SK-N-SH treated with all-trans-retinoic acid at 6 μM for 48 hours (cell line): ENCODE results near the gene PELI3.
"Not testable (repeated sequence)": the region's sequence is repeated elsewhere in the genome, so short reads cannot be mapped to it uniquely, and the experiment has no call there.

Source experiments
- ATAC-seq: fragments of 200-7000 bp; cut with Tn5 transposase; 3 replicates; pipeline ENCODE4 v1.9.1; 2020; ENCODE audit warnings: mild to moderate bottlenecking, moderate library complexity
- ARNTL ChIP-seq: fragments of 450-650 bp; formaldehyde crosslinking; IDR thresholded peaks from 2 replicates; pipeline ENCODE4 v1.5.0; 2020; ENCODE audit warnings: low read depth, mild to moderate bottlenecking, moderate library complexity, borderline replicate concordance
- BACH2 ChIP-seq: fragments of 250-450 bp; sonication (Bioruptor Pico); IDR thresholded peaks from 2 replicates; pipeline ENCODE4 v1.9.0; 2021; ENCODE audit warnings: mild to moderate bottlenecking, borderline replicate concordance
- CSDC2 ChIP-seq: fragments of 250-450 bp; sonication (Bioruptor Pico); IDR thresholded peaks from 2 replicates; pipeline ENCODE4 v1.5.0; 2020; ENCODE audit warnings: mild to moderate bottlenecking, moderate library complexity
- CSRNP3 ChIP-seq: fragments of 250-450 bp; sonication (Bioruptor Pico); IDR thresholded peaks from 2 replicates; pipeline ENCODE4 v1.5.1; 2021; ENCODE audit warnings: mild to moderate bottlenecking, moderate library complexity
- GLIS3 ChIP-seq: fragments of 250-450 bp; sonication (Bioruptor Pico); IDR thresholded peaks from 2 replicates; pipeline ENCODE4 v1.5.0; 2020; ENCODE audit warnings: mild to moderate bottlenecking, moderate library complexity
- OSR1 ChIP-seq: fragments of 250-450 bp; sonication (Bioruptor Pico); IDR thresholded peaks from 2 replicates; pipeline ENCODE4 v1.8.0; 2022; ENCODE audit warnings: moderate library complexity, mild to moderate bottlenecking, inconsistent platforms
- POU6F1 ChIP-seq: fragments of 250-450 bp; sonication (Bioruptor Pico); IDR thresholded peaks from 2 replicates; pipeline ENCODE4 v1.8.0; 2021; ENCODE audit warnings: low read depth, mild to moderate bottlenecking, moderate library complexity, borderline replicate concordance
- PPARA ChIP-seq: fragments of 250-450 bp; sonication (Bioruptor Pico); IDR thresholded peaks from 2 replicates; pipeline ENCODE4 v1.5.0; 2020; ENCODE audit warnings: mild to moderate bottlenecking, borderline replicate concordance
- SNAI2 ChIP-seq: fragments of 250-450 bp; sonication (Bioruptor Pico); IDR thresholded peaks from 2 replicates; pipeline ENCODE4 v1.5.0; 2020; ENCODE audit warnings: mild to moderate bottlenecking, moderate library complexity
- TCF4 ChIP-seq: fragments of 250-450 bp; sonication (Bioruptor Pico); IDR thresholded peaks from 2 replicates; pipeline ENCODE4 v1.8.0; 2021; ENCODE audit warnings: mild to moderate bottlenecking, moderate library complexity, borderline replicate concordance
- TOX ChIP-seq: fragments of 250-450 bp; sonication (Bioruptor Pico); IDR thresholded peaks from 2 replicates; pipeline ENCODE4 v1.8.0; 2021; ENCODE audit warnings: mild to moderate bottlenecking, moderate library complexity, borderline replicate concordance
- TSHZ2 ChIP-seq: fragments of 250-450 bp; sonication (Bioruptor Pico); IDR thresholded peaks from 2 replicates; pipeline ENCODE4 v1.5.0; 2020; ENCODE audit warnings: mild to moderate bottlenecking, moderate library complexity
- ZC3H10 ChIP-seq: fragments of 250-450 bp; sonication (Bioruptor Pico); IDR thresholded peaks from 2 replicates; pipeline ENCODE4 v1.5.1; 2021; ENCODE audit warnings: mild to moderate bottlenecking, moderate library complexity
- ZFP3 ChIP-seq: fragments of 250-450 bp; sonication (Bioruptor Pico); IDR thresholded peaks from 2 replicates; pipeline ENCODE4 v1.5.0; 2020; ENCODE audit warnings: mild to moderate bottlenecking, moderate library complexity
- ZFP30 ChIP-seq: fragments of 450-650 bp; formaldehyde crosslinking; IDR thresholded peaks from 2 replicates; pipeline ENCODE4 v1.5.0; 2022; ENCODE audit warnings: mild to moderate bottlenecking, moderate library complexity
- ZNF565 ChIP-seq: fragments of 450-650 bp; formaldehyde crosslinking; conservative IDR thresholded peaks from 2 replicates; pipeline ENCODE4 v1.5.0; 2020; ENCODE audit warnings: low read depth, mild to moderate bottlenecking, moderate library complexity
- ZNF70 ChIP-seq: fragments of 450-650 bp; formaldehyde crosslinking; IDR thresholded peaks from 2 replicates; pipeline ENCODE4 v1.5.0; 2020; ENCODE audit warnings: mild to moderate bottlenecking, moderate library complexity
- ZNF8 ChIP-seq: fragments of 450-650 bp; formaldehyde crosslinking; IDR thresholded peaks from 2 replicates; pipeline ENCODE4 v1.5.0; 2020; ENCODE audit warnings: mild to moderate bottlenecking, moderate library complexity
- TF ChIP-seq, protein P1 (sequence below): fragments of 250-450 bp; sonication (Bioruptor Pico); IDR thresholded peaks from 2 replicates; pipeline ENCODE4 v1.8.0; 2020; ENCODE audit warnings: mild to moderate bottlenecking, moderate library complexity, borderline replicate concordance
- TF ChIP-seq, protein P2 (sequence below): fragments of 250-450 bp; sonication (Bioruptor Pico); IDR thresholded peaks from 2 replicates; pipeline ENCODE4 v1.5.1; 2020; ENCODE audit warnings: low read depth, mild to moderate bottlenecking, moderate library complexity

PELI3 gene

DNA sequence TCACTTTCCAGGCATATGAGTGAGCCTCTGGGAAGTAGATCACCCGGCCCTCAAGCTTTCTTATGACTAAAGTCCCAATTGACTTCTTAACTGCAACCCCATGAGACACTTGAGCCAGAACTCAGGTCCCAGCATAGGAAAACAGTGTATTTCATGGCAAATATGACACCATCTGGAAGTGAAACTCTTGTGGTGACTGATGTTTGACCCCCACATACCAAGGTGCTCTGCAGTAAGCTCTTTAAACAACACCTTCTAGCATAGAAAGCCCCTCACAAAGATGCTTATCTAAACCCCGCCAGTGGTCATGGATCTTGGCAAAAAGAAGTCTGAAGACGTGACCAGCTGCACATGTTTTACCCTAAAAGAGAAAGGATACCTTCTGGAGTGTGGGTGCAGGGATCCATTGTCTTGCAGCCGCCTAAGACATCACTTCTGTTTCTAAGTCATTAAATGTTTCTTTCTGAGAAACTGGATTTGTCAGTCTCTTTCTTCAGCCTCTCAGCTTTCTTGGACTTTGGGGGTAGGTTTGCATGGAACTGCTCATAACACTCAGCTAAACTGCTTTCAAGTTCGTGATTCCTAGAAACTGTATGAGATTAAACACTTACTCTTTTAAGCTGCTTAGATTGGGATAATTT, 7.4 kb upstream of the PELI3 start:
- ATAC-seq: no peak
- TF ChIP-seq TCF4 (CRISPR knock-in tag) (no peak), ARNTL (CRISPR knock-in tag) (no peak), ZFP30 (no peak), TSHZ2 (no peak), ZNF8 (CRISPR knock-in tag) (no peak), TOX (CRISPR knock-in tag) (no peak), PPARA (CRISPR knock-in tag) (no peak), CSRNP3 (CRISPR knock-in tag) (no peak), ZFP3 (CRISPR knock-in tag) (no peak), POU6F1 (CRISPR knock-in tag) (no peak), GLIS3 (no peak), ZNF565 (no peak)

- TF ChIP-seq CSDC2 (no peak), SNAI2 (CRISPR knock-in tag) (no peak), GLIS3 (no peak), TCF4 (CRISPR knock-in tag) (no peak), ZC3H10 (no peak), ZFP30 (no peak), OSR1 (no peak), POU6F1 (CRISPR knock-in tag) (no peak), ZNF8 (CRISPR knock-in tag) (no peak), ARNTL (CRISPR knock-in tag) (no peak), ZFP3 (CRISPR knock-in tag) (no peak), PPARA (CRISPR knock-in tag) (no peak), BACH2 (CRISPR knock-in tag) (no peak)
- TF ChIP-seq, protein P1, sequence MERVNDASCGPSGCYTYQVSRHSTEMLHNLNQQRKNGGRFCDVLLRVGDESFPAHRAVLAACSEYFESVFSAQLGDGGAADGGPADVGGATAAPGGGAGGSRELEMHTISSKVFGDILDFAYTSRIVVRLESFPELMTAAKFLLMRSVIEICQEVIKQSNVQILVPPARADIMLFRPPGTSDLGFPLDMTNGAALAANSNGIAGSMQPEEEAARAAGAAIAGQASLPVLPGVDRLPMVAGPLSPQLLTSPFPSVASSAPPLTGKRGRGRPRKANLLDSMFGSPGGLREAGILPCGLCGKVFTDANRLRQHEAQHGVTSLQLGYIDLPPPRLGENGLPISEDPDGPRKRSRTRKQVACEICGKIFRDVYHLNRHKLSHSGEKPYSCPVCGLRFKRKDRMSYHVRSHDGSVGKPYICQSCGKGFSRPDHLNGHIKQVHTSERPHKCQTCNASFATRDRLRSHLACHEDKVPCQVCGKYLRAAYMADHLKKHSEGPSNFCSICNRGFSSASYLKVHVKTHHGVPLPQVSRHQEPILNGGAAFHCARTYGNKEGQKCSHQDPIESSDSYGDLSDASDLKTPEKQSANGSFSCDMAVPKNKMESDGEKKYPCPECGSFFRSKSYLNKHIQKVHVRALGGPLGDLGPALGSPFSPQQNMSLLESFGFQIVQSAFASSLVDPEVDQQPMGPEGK (CRISPR knock-in tag): no peak
- ATAC-seq: no peak
Measured at GRCh38 chr11:66462010-66462409, 4.7 kb upstream of the PELI3 start.

GRCh38 chr11:66462911-66463310, 3.8 kb upstream of the PELI3 start:
- TF ChIP-seq TOX (CRISPR knock-in tag) (no peak), ARNTL (CRISPR knock-in tag) (no peak), ZNF565 (no peak), ZNF8 (CRISPR knock-in tag) (no peak), PPARA (CRISPR knock-in tag) (no peak), ZNF70 (no peak)
- TF ChIP-seq, protein P2, sequence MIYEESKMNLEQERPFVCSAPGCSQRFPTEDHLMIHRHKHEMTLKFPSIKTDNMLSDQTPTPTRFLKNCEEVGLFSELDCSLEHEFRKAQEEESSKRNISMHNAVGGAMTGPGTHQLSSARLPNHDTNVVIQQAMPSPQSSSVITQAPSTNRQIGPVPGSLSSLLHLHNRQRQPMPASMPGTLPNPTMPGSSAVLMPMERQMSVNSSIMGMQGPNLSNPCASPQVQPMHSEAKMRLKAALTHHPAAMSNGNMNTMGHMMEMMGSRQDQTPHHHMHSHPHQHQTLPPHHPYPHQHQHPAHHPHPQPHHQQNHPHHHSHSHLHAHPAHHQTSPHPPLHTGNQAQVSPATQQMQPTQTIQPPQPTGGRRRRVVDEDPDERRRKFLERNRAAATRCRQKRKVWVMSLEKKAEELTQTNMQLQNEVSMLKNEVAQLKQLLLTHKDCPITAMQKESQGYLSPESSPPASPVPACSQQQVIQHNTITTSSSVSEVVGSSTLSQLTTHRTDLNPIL (CRISPR knock-in tag): no peak
- ATAC-seq: no peak

- ATAC-seq: not testable (repeated sequence)
Measured at GRCh38 chr11:66464116-66464515, 2.6 kb upstream of the PELI3 start.
